Measurements from ENCODE around the gene TNFRSF4.

TNFRSF4 gene

GRCh38 chr1:1165900-1166421 lies 48.0 kb downstream of the TNFRSF4 start:
- Mint-ChIP-seq H3K27ac (ENCODE audit: low read depth) (no peak overlapping the region), H3K4me1 (no peaks in the 10 kb centered on the region)

DNA sequence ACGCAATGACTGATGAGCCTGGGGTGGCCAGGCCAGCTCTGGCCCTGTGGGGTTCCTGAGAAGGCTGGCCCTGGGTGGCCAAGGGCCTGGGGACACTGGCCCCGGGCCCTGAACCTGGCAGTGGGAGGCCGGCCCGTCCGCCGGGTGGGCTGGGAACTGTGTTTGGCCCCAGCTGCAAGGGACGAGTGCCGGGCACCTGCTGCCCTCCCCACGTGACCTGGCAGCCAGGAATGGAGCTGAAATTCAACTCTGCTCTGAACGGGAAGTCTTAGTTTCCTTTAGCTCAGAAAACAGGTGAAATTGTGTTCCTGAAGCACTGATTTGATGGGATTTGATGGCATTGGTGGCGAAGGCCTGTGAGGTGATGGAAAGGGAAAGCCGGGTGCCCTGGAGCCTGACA lies 48.5 kb downstream of the TNFRSF4 start:
- Mint-ChIP-seq H3K4me1 (no peaks in the 10 kb centered on the region), H3K9me3 (no peaks in the 10 kb centered on the region), H3K36me3 (ENCODE audit: insufficient read depth) (peaks cover 2% of the 10 kb centered on the region), H3K27me3 (peaks cover 18% of the 10 kb centered on the region), H3K27ac (ENCODE audit: low read depth) (no peak overlapping the region), H3K4me3 (no peak overlapping the region)
- ATAC-seq (replicated peaks; ENCODE audit: extremely low read depth, poor library complexity, severe bottlenecking) (no peak), DNase-seq (ENCODE audit: low spot score in 2 of 2) (no peak)

More at GRCh38 chr1:1165900-1166421, 48.0 kb downstream of the TNFRSF4 start:
- Mint-ChIP-seq H3K4me3 (no peak overlapping the region), H3K27me3 (peaks cover 19% of the 10 kb centered on the region), H3K36me3 (ENCODE audit: insufficient read depth) (peaks cover under 1% of the 10 kb centered on the region), H3K9me3 (no peaks in the 10 kb centered on the region)
- no peak for ATAC-seq (replicated peaks; ENCODE audit: extremely low read depth, poor library complexity, severe bottlenecking)
- no peak for DNase-seq (ENCODE audit: low spot score in 2 of 2)

DNA sequence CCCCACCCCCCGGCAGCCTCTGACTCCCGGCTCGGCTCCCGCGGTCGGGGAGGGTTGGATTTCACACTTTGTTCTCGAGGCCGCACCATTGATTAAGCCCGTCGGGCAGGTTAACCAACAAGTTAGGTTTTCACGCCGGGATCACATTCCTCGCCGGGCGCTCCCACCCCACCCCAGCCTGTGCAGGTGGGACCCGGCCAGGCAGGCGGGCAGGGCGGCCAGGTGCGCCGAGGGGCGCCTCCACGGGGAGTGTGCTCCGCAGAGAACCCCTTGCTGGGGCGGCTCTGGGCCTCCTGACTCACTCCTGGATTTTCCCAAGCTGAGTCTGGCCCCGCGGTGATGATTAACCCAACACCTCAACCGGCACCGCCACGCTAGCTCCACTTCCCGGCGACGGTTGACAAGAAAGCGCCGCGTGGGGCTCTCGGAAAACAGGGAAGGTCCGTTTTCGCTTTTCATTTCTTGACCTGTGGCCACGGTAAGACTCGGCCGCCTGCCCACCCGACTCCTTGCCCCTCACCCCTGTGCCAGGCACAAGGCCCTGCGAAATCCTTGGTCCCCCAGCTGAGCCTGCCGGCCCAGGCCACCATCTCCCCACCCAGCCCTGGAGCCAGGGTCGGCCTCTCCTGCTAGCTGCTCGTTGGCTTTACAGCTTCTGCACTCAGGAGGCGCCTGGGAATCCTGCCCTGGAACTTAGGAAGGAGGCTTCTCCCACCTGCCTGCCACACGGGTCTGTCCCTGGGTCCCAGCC lies 49.1 kb downstream of the TNFRSF4 start:
- peaks cover 2% of the 10 kb centered on the region for H3K36me3 Mint-ChIP-seq (ENCODE audit: insufficient read depth)
- DNase-seq (ENCODE audit: low spot score in 2 of 2) (no peak), ATAC-seq (replicated peaks; ENCODE audit: extremely low read depth, poor library complexity, severe bottlenecking) (no peak)
- H3K27me3 Mint-ChIP-seq, result peaks cover 12% of the 10 kb centered on the region
- H3K9me3 Mint-ChIP-seq, result no peaks in the 10 kb centered on the region
- no peak overlapping the region for H3K4me3 Mint-ChIP-seq
- H3K4me1 Mint-ChIP-seq, result no peaks in the 10 kb centered on the region
- no peak overlapping the region for H3K27ac Mint-ChIP-seq (ENCODE audit: low read depth)

- Mint-ChIP-seq H3K27ac (ENCODE audit: low read depth) (no peak overlapping the region), H3K9me3 (no peaks in the 10 kb centered on the region), H3K36me3 (ENCODE audit: insufficient read depth) (peaks cover 2% of the 10 kb centered on the region), H3K27me3 (peaks cover 10% of the 10 kb centered on the region), H3K4me3 (no peak overlapping the region), H3K4me1 (no peaks in the 10 kb centered on the region)
- DNase-seq (ENCODE audit: low spot score in 2 of 2) (no peak), ATAC-seq (replicated peaks; ENCODE audit: extremely low read depth, poor library complexity, severe bottlenecking) (no peak)
These were observed 49.6 kb downstream of the TNFRSF4 start for GRCh38 chr1:1164361-1164700.

DNA sequence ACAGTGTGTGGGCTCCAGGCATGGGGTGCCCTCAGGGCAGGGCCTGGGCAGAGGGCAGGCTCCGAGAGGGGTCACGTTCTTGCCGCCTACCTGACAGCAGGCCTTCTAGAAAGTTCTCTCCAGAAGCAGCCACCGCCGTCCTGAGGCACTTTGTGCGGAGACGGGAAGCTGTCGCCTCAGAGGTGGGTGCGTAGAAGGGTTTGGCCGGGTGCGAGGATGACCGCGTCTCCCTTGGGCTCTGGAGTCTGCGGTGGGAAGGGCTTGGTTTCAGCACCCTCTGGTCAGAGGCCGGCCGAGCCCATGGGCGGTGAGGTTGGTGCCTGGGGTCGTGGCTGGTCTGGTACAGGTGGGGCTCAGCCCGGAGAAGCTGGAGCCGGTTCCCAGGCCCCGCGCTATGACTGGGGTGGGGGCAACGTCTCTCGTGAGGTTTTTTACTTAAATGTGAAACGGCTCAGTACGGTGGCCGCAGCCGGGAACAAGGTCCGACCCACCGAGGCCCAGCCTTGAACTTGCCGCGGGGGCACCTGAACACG lies 50.3 kb downstream of the TNFRSF4 start:
- peaks cover 10% of the 10 kb centered on the region for H3K27me3 Mint-ChIP-seq
- H3K4me3 Mint-ChIP-seq, result no peak overlapping the region
- H3K36me3 Mint-ChIP-seq (ENCODE audit: insufficient read depth), result peaks cover 2% of the 10 kb centered on the region
- H3K4me1 Mint-ChIP-seq, result no peaks in the 10 kb centered on the region
- DNase-seq (ENCODE audit: low spot score in 2 of 2) (no peak), ATAC-seq (replicated peaks; ENCODE audit: extremely low read depth, poor library complexity, severe bottlenecking) (no peak)
- no peaks in the 10 kb centered on the region for H3K9me3 Mint-ChIP-seq
- H3K27ac Mint-ChIP-seq (ENCODE audit: low read depth), result no peak overlapping the region

- H3K9me3 Mint-ChIP-seq, result no peaks in the 10 kb centered on the region
- ATAC-seq (replicated peaks; ENCODE audit: extremely low read depth, poor library complexity, severe bottlenecking), result no peak
- H3K4me1 Mint-ChIP-seq, result no peaks in the 10 kb centered on the region
- H3K27ac Mint-ChIP-seq (ENCODE audit: low read depth), result no peak overlapping the region
- DNase-seq (ENCODE audit: low spot score in 2 of 2), result no peak
- H3K36me3 Mint-ChIP-seq (ENCODE audit: insufficient read depth), result peaks cover 2% of the 10 kb centered on the region
- H3K4me3 Mint-ChIP-seq, result no peak overlapping the region
- peaks cover 10% of the 10 kb centered on the region for H3K27me3 Mint-ChIP-seq
These were observed 51.1 kb downstream of the TNFRSF4 start for GRCh38 chr1:1162597-1163537.

GRCh38 chr1:1161683-1162079 lies 52.3 kb downstream of the TNFRSF4 start:
- no peaks in the 10 kb centered on the region for H3K9me3 Mint-ChIP-seq
- ATAC-seq (replicated peaks; ENCODE audit: extremely low read depth, poor library complexity, severe bottlenecking) (no peak), DNase-seq (ENCODE audit: low spot score in 2 of 2) (no peak)
- no peaks in the 10 kb centered on the region for H3K4me1 Mint-ChIP-seq
- peaks cover 2% of the 10 kb centered on the region for H3K36me3 Mint-ChIP-seq (ENCODE audit: insufficient read depth)
- peaks cover 10% of the 10 kb centered on the region for H3K27me3 Mint-ChIP-seq
- H3K27ac Mint-ChIP-seq (ENCODE audit: low read depth), result no peak overlapping the region
- H3K4me3 Mint-ChIP-seq, result no peak overlapping the region

Measured in central memory CD8-positive, alpha-beta T cell (primary cell).